HL-60 (cell line): ENCODE measurements around the gene DSCAML1.

ENCODE experiments used
- DNase-seq, 2 experiments: peaks; one replicate each; pipeline ENCODE4 v3.0.0-alpha.2; 2010 to 2020; ENCODE audit warnings: low read depth in 1 of 2, low spot score in 1 of 2
- H3K27ac ChIP-seq: fragments of 250-450 bp; sonication (Bioruptor Pico); replicated peaks from 2 replicates; pipeline ENCODE4 v1.5.1; 2020; ENCODE audit warnings: mild to moderate bottlenecking, moderate library complexity
- H3K27me3 ChIP-seq: fragments of 250-450 bp; sonication (Bioruptor Pico); 2 replicates; pipeline ENCODE4 v1.5.1; 2021; ENCODE audit warnings: mild to moderate bottlenecking, moderate library complexity; ENCODE audit not compliant: insufficient read depth, poor library complexity, severe bottlenecking
- H3K4me3 ChIP-seq: replicated peaks from 2 replicates; pipeline ENCODE4 v1.5.1; 2011; ENCODE audit warnings: mild to moderate bottlenecking, control low read depth, low read length; ENCODE audit not compliant: insufficient read depth
- GABPA ChIP-seq: IDR thresholded peaks from 2 replicates; pipeline ENCODE4 v1.6.1; 2012; ENCODE audit warnings: low read depth
- POLR2AphosphoS5 ChIP-seq: IDR thresholded peaks from 2 replicates; pipeline ENCODE4 v1.6.1; 2012; ENCODE audit warnings: low read depth
- SPI1 ChIP-seq: IDR thresholded peaks from 2 replicates; pipeline ENCODE4 v1.6.1; 2012; ENCODE audit warnings: low read depth, mild to moderate bottlenecking, borderline replicate concordance
- TF ChIP-seq, protein P1 (sequence below): IDR thresholded peaks from 2 replicates; pipeline ENCODE4 v1.6.1; 2012; ENCODE audit warnings: low read depth; ENCODE audit not compliant: insufficient replicate concordance
- TF ChIP-seq, protein P2 (sequence below): IDR thresholded peaks from one replicate; pipeline ENCODE4 v1.5.1; 2011; ENCODE audit warnings: low read length, control low read depth, inconsistent platforms; ENCODE audit not compliant: insufficient read depth

Gene DSCAML1

DNA sequence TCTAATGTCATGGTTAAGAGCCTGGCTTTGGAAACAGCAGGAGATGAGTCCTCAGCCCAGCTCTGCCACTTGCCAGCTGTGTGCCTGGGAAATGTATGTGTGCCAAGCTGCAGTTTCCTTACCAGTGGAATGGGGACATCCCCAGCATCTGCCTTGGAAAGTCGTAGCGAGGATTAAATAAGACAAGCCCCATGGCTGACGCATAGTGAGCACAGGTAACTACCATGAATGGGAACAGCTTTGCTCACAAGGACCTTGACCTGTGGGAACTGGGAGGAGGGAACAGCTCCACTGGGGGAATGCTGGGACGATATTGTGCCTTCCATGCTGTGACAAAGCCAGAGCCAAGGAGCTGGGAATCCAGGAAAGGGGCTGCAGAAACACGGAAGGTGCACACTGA lies 2.6 kb upstream of the DSCAML1 start:
- no peak for DNase-seq
- TF ChIP-seq, protein P1, sequence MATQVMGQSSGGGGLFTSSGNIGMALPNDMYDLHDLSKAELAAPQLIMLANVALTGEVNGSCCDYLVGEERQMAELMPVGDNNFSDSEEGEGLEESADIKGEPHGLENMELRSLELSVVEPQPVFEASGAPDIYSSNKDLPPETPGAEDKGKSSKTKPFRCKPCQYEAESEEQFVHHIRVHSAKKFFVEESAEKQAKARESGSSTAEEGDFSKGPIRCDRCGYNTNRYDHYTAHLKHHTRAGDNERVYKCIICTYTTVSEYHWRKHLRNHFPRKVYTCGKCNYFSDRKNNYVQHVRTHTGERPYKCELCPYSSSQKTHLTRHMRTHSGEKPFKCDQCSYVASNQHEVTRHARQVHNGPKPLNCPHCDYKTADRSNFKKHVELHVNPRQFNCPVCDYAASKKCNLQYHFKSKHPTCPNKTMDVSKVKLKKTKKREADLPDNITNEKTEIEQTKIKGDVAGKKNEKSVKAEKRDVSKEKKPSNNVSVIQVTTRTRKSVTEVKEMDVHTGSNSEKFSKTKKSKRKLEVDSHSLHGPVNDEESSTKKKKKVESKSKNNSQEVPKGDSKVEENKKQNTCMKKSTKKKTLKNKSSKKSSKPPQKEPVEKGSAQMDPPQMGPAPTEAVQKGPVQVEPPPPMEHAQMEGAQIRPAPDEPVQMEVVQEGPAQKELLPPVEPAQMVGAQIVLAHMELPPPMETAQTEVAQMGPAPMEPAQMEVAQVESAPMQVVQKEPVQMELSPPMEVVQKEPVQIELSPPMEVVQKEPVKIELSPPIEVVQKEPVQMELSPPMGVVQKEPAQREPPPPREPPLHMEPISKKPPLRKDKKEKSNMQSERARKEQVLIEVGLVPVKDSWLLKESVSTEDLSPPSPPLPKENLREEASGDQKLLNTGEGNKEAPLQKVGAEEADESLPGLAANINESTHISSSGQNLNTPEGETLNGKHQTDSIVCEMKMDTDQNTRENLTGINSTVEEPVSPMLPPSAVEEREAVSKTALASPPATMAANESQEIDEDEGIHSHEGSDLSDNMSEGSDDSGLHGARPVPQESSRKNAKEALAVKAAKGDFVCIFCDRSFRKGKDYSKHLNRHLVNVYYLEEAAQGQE: no peak
- TF ChIP-seq, protein P2, sequence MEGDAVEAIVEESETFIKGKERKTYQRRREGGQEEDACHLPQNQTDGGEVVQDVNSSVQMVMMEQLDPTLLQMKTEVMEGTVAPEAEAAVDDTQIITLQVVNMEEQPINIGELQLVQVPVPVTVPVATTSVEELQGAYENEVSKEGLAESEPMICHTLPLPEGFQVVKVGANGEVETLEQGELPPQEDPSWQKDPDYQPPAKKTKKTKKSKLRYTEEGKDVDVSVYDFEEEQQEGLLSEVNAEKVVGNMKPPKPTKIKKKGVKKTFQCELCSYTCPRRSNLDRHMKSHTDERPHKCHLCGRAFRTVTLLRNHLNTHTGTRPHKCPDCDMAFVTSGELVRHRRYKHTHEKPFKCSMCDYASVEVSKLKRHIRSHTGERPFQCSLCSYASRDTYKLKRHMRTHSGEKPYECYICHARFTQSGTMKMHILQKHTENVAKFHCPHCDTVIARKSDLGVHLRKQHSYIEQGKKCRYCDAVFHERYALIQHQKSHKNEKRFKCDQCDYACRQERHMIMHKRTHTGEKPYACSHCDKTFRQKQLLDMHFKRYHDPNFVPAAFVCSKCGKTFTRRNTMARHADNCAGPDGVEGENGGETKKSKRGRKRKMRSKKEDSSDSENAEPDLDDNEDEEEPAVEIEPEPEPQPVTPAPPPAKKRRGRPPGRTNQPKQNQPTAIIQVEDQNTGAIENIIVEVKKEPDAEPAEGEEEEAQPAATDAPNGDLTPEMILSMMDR: no peak
- no peak for TF ChIP-seq SPI1
- TF ChIP-seq GABPA: no peak
- TF ChIP-seq POLR2AphosphoS5: no peak
- H3K27me3 ChIP-seq: peaks cover 31% of the 10 kb centered on the region
- no peak overlapping the region for H3K4me3 ChIP-seq
- H3K27ac ChIP-seq: no peak overlapping the region

GRCh38 chr11:117796456-117796871 lies 552 bp downstream of the DSCAML1 start:
- H3K4me3 ChIP-seq: no peak overlapping the region
- peaks cover 29% of the 10 kb centered on the region for H3K27me3 ChIP-seq
- no peak for TF ChIP-seq GABPA
- TF ChIP-seq, protein P1: no peak
- no peak for TF ChIP-seq POLR2AphosphoS5
- no peak for TF ChIP-seq SPI1
- TF ChIP-seq, protein P2: no peak
- H3K27ac ChIP-seq: no peak overlapping the region
- DNase-seq: no peak

DNA sequence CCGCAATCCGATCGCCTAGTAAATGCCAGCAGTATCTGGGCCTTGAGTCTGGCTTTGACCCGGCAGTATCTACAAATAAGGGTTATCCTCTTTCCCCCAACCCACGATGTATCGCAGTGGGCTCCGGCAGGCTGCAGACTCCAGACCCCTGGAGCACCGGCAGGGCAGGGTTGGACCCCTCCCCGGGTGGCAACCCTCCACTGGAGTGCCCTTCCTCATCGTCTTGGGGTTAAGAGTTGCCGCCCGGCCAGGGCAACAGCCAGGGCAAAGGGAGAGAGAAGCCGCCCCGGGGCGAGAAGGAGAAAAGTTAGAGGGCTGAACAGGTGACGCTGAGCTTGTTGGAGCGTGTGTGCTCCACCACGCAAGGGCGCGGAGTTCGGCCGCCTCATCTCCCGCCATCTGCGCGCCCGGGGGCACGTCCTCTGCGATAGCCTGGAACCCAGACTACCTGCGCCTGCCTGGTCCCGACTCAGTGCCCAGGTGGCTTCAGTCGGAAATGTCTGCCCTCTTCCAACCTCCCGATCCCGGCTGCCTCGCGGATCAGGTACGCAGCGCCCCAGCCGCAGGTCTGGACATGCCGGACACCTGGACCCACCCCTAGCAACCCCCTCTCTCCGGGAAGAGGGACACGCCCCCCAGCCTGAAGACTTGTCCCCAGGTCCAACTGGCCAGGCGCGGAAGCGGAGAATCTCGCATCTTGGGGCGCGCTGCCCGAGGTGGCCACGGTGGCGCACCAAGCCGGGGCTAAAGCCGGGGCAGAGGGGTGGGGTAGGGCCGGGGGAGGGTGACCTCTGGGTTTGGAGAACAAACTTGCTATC lies 1.2 kb downstream of the DSCAML1 start:
- no peak for DNase-seq
- Histone ChIP-seq H3K27ac (no peak overlapping the region), H3K27me3 (peaks cover 29% of the 10 kb centered on the region), H3K4me3 (no peak overlapping the region)
- TF ChIP-seq POLR2AphosphoS5: no peak
- TF ChIP-seq SPI1: no peak
- TF ChIP-seq, protein P1: no peak
- TF ChIP-seq, protein P2: no peak
- TF ChIP-seq GABPA: no peak
